ENCODE measurements around the gene ZNF697. TPM values are rescaled to one million over a fixed set of nuclear protein-coding genes. Genes with fewer than 3 reads are reported as not detected.
A peak's percentile ranks its signal among the peaks of the same experiment; 100 is the strongest.

Gene ZNF697
- total RNA-seq, 1 donor from 2014 or later: 13.6 TPM

GRCh38 chr1:119680723-119681122 lies 32.7 kb upstream of the ZNF697 start:
- no peak overlapping the region for H3K9ac ChIP-seq (ENCODE audit: low read depth in 1 of 3, low read length in 3 of 3)

GRCh38 chr1:119680193-119680592 lies 32.1 kb upstream of the ZNF697 start:
- Histone ChIP-seq H3K4me1 (ENCODE audit: control insufficient read depth in 3 of 3, insufficient read depth in 3 of 3, low read length in 3 of 3) (peaks cover 3 to 7% (median 6%) of the 10 kb centered on the region in 3 donors), H3K27me3 (ENCODE audit: control insufficient read depth in 3 of 3, insufficient read depth in 3 of 3, low read length in 3 of 3) (no peaks in the 10 kb centered on the region), H3K36me3 (ENCODE audit: control insufficient read depth in 3 of 3, insufficient read depth in 3 of 3, low read length in 3 of 3) (no peaks in the 10 kb centered on the region), H3K9ac (ENCODE audit: low read depth in 1 of 3, low read length in 3 of 3) (no peak overlapping the region), H3K9me3 (ENCODE audit: control insufficient read depth in 3 of 3, low read length in 3 of 3) (no peaks in the 10 kb centered on the region), H3K27ac (ENCODE audit: low read depth, low read length) (no peak overlapping the region), H3K4me3 (ENCODE audit: low read length in 3 of 3) (no peak overlapping the region)

More at GRCh38 chr1:119680723-119681122, 32.7 kb upstream of the ZNF697 start:
- Histone ChIP-seq H3K4me1 (ENCODE audit: control insufficient read depth in 3 of 3, insufficient read depth in 3 of 3, low read length in 3 of 3) (peaks cover 0 to 4% (median under 1%) of the 10 kb centered on the region in 3 donors), H3K4me3 (ENCODE audit: low read length in 3 of 3) (no peak overlapping the region), H3K27ac (ENCODE audit: low read depth, low read length) (no peak overlapping the region), H3K9me3 (ENCODE audit: control insufficient read depth in 3 of 3, low read length in 3 of 3) (no peaks in the 10 kb centered on the region), H3K36me3 (ENCODE audit: control insufficient read depth in 3 of 3, insufficient read depth in 3 of 3, low read length in 3 of 3) (no peaks in the 10 kb centered on the region), H3K27me3 (ENCODE audit: control insufficient read depth in 3 of 3, insufficient read depth in 3 of 3, low read length in 3 of 3) (no peaks in the 10 kb centered on the region)

- Histone ChIP-seq H3K4me1 (ENCODE audit: control insufficient read depth in 3 of 3, insufficient read depth in 3 of 3, low read length in 3 of 3) (peaks cover 4 to 9% (median 7%) of the 10 kb centered on the region in 3 donors), H3K9ac (ENCODE audit: low read depth in 1 of 3, low read length in 3 of 3) (no peak overlapping the region), H3K4me3 (ENCODE audit: low read length in 3 of 3) (no peak overlapping the region), H3K27me3 (ENCODE audit: control insufficient read depth in 3 of 3, insufficient read depth in 3 of 3, low read length in 3 of 3) (no peaks in the 10 kb centered on the region), H3K27ac (ENCODE audit: low read depth, low read length) (no peak overlapping the region), H3K9me3 (ENCODE audit: control insufficient read depth in 3 of 3, low read length in 3 of 3) (no peaks in the 10 kb centered on the region), H3K36me3 (ENCODE audit: control insufficient read depth in 3 of 3, insufficient read depth in 3 of 3, low read length in 3 of 3) (no peaks in the 10 kb centered on the region)
Measured at GRCh38 chr1:119679223-119679622, 31.2 kb upstream of the ZNF697 start.

GRCh38 chr1:119676571-119677206 lies 28.6 kb upstream of the ZNF697 start:
- Histone ChIP-seq H3K27me3 (ENCODE audit: control insufficient read depth in 3 of 3, insufficient read depth in 3 of 3, low read length in 3 of 3) (no peaks in the 10 kb centered on the region), H3K4me3 (ENCODE audit: low read length in 3 of 3) (no peak overlapping the region), H3K4me1 (ENCODE audit: control insufficient read depth in 3 of 3, insufficient read depth in 3 of 3, low read length in 3 of 3) (peaks cover 4 to 9% (median 7%) of the 10 kb centered on the region in 3 donors), H3K36me3 (ENCODE audit: control insufficient read depth in 3 of 3, insufficient read depth in 3 of 3, low read length in 3 of 3) (no peaks in the 10 kb centered on the region), H3K27ac (ENCODE audit: low read depth, low read length) (no peak overlapping the region), H3K9me3 (ENCODE audit: control insufficient read depth in 3 of 3, low read length in 3 of 3) (no peaks in the 10 kb centered on the region), H3K9ac (ENCODE audit: low read depth in 1 of 3, low read length in 3 of 3) (no peak overlapping the region)

- Histone ChIP-seq H3K36me3 (ENCODE audit: control insufficient read depth in 3 of 3, insufficient read depth in 3 of 3, low read length in 3 of 3) (no peaks in the 10 kb centered on the region), H3K27ac (ENCODE audit: low read depth, low read length) (peak overlapping the region; percentile 2), H3K4me1 (ENCODE audit: control insufficient read depth in 3 of 3, insufficient read depth in 3 of 3, low read length in 3 of 3) (peaks cover 4 to 9% (median 7%) of the 10 kb centered on the region in 3 donors), H3K9me3 (ENCODE audit: control insufficient read depth in 3 of 3, low read length in 3 of 3) (no peaks in the 10 kb centered on the region), H3K9ac (ENCODE audit: low read depth in 1 of 3, low read length in 3 of 3) (peak overlapping the region; percentile 43 to 77 (median 66)), H3K4me3 (ENCODE audit: low read length in 3 of 3) (peak overlapping the region; percentile 56 to 73 (median 72)), H3K27me3 (ENCODE audit: control insufficient read depth in 3 of 3, insufficient read depth in 3 of 3, low read length in 3 of 3) (no peaks in the 10 kb centered on the region)
Measured at GRCh38 chr1:119675349-119676345, 27.6 kb upstream of the ZNF697 start.

- Histone ChIP-seq H3K36me3 (ENCODE audit: control insufficient read depth in 3 of 3, insufficient read depth in 3 of 3, low read length in 3 of 3) (no peaks in the 10 kb centered on the region), H3K4me3 (ENCODE audit: low read length in 3 of 3) (peak overlapping the region; percentile 56 to 73 (median 72)), H3K27me3 (ENCODE audit: control insufficient read depth in 3 of 3, insufficient read depth in 3 of 3, low read length in 3 of 3) (no peaks in the 10 kb centered on the region), H3K4me1 (ENCODE audit: control insufficient read depth in 3 of 3, insufficient read depth in 3 of 3, low read length in 3 of 3) (peaks cover 4 to 9% (median 7%) of the 10 kb centered on the region in 3 donors), H3K27ac (ENCODE audit: low read depth, low read length) (no peak overlapping the region), H3K9ac (ENCODE audit: low read depth in 1 of 3, low read length in 3 of 3) (peak overlapping the region in 2 of 3 donors; percentile 43 to 77), H3K9me3 (ENCODE audit: control insufficient read depth in 3 of 3, low read length in 3 of 3) (no peaks in the 10 kb centered on the region)
Measured at GRCh38 chr1:119674835-119675289, 26.8 kb upstream of the ZNF697 start.

GRCh38 chr1:119674111-119674526 lies 26.1 kb upstream of the ZNF697 start:
- H3K27ac ChIP-seq (ENCODE audit: low read depth, low read length): no peak overlapping the region
- peaks cover 4 to 9% (median 7%) of the 10 kb centered on the region in 3 donors for H3K4me1 ChIP-seq (ENCODE audit: control insufficient read depth in 3 of 3, insufficient read depth in 3 of 3, low read length in 3 of 3)
- no peak overlapping the region for H3K4me3 ChIP-seq (ENCODE audit: low read length in 3 of 3)
- H3K9ac ChIP-seq (ENCODE audit: low read depth in 1 of 3, low read length in 3 of 3): no peak overlapping the region
- H3K27me3 ChIP-seq (ENCODE audit: control insufficient read depth in 3 of 3, insufficient read depth in 3 of 3, low read length in 3 of 3): no peaks in the 10 kb centered on the region
- H3K9me3 ChIP-seq (ENCODE audit: control insufficient read depth in 3 of 3, low read length in 3 of 3): no peaks in the 10 kb centered on the region
- no peaks in the 10 kb centered on the region for H3K36me3 ChIP-seq (ENCODE audit: control insufficient read depth in 3 of 3, insufficient read depth in 3 of 3, low read length in 3 of 3)

GRCh38 chr1:119673171-119673940 lies 25.3 kb upstream of the ZNF697 start:
- Histone ChIP-seq H3K27me3 (ENCODE audit: control insufficient read depth in 3 of 3, insufficient read depth in 3 of 3, low read length in 3 of 3) (no peaks in the 10 kb centered on the region), H3K9ac (ENCODE audit: low read depth in 1 of 3, low read length in 3 of 3) (no peak overlapping the region), H3K4me3 (ENCODE audit: low read length in 3 of 3) (no peak overlapping the region), H3K4me1 (ENCODE audit: control insufficient read depth in 3 of 3, insufficient read depth in 3 of 3, low read length in 3 of 3) (peaks cover 4 to 9% (median 7%) of the 10 kb centered on the region in 3 donors), H3K27ac (ENCODE audit: low read depth, low read length) (no peak overlapping the region), H3K9me3 (ENCODE audit: control insufficient read depth in 3 of 3, low read length in 3 of 3) (no peaks in the 10 kb centered on the region), H3K36me3 (ENCODE audit: control insufficient read depth in 3 of 3, insufficient read depth in 3 of 3, low read length in 3 of 3) (no peaks in the 10 kb centered on the region)

- Histone ChIP-seq H3K36me3 (ENCODE audit: control insufficient read depth in 3 of 3, insufficient read depth in 3 of 3, low read length in 3 of 3) (no peaks in the 10 kb centered on the region), H3K4me3 (ENCODE audit: low read length in 3 of 3) (no peak overlapping the region), H3K27ac (ENCODE audit: low read depth, low read length) (no peak overlapping the region), H3K4me1 (ENCODE audit: control insufficient read depth in 3 of 3, insufficient read depth in 3 of 3, low read length in 3 of 3) (peaks cover 4 to 7% (median 7%) of the 10 kb centered on the region in 3 donors), H3K9ac (ENCODE audit: low read depth in 1 of 3, low read length in 3 of 3) (no peak overlapping the region), H3K9me3 (ENCODE audit: control insufficient read depth in 3 of 3, low read length in 3 of 3) (no peaks in the 10 kb centered on the region), H3K27me3 (ENCODE audit: control insufficient read depth in 3 of 3, insufficient read depth in 3 of 3, low read length in 3 of 3) (no peaks in the 10 kb centered on the region)
Measured at GRCh38 chr1:119670898-119671297, 22.8 kb upstream of the ZNF697 start.
